ENCODE measurements around the gene DAPL1.

- TF ChIP-seq EZH2phosphoT487 (IDR thresholded peaks at IDR 0.05; ENCODE audit: insufficient read depth, low read depth): no peak
- TF ChIP-seq EZH2 (IDR thresholded peaks at IDR 0.05; ENCODE audit: insufficient read depth, poor library complexity, severe bottlenecking): no peak
These were observed 15.8 kb downstream of the DAPL1 start for GRCh38 chr2:158810731-158811460.
